DND-41 (cell line): ENCODE data around the gene SHH.
"Not testable (repeated sequence)": the region's sequence is repeated elsewhere in the genome, so short reads cannot be mapped to it uniquely, and the experiment has no call there.

Source experiments
- ATAC-seq: fragments of 200-7000 bp; cut with Tn5 transposase; 3 replicates; pipeline ENCODE4 v1.9.1; 2021; ENCODE audit warnings: low read depth; ENCODE audit not compliant: insufficient read depth
- DNase-seq: peaks from one replicate; pipeline ENCODE4 v3.0.0-alpha.2; 2020
- H2AFZ ChIP-seq: 2 replicates; pipeline ENCODE4 v1.6.0; 2012; ENCODE audit warnings: low read depth, low read length
- H3K27ac ChIP-seq: 2 replicates; pipeline ENCODE4 v1.5.1; 2012; ENCODE audit warnings: low read length, inconsistent platforms
- H3K27me3 ChIP-seq: fragments of 200-600 bp; sonication (generic); 2 replicates; pipeline ENCODE4 v1.6.0; 2012; ENCODE audit warnings: low read length, mild to moderate bottlenecking, inconsistent platforms; ENCODE audit not compliant: insufficient read depth, poor library complexity
- H3K36me3 ChIP-seq: 2 replicates; pipeline ENCODE4 v1.5.1; 2012; ENCODE audit warnings: low read length, inconsistent platforms; ENCODE audit not compliant: insufficient read depth
- H3K4me1 ChIP-seq: 2 replicates; pipeline ENCODE4 v1.5.1; 2012; ENCODE audit warnings: mild to moderate bottlenecking, low read length; ENCODE audit not compliant: insufficient read depth
- H3K4me2 ChIP-seq: 2 replicates; pipeline ENCODE4 v1.6.0; 2012; ENCODE audit warnings: mild to moderate bottlenecking, moderate library complexity, low read length, inconsistent platforms; ENCODE audit not compliant: insufficient read depth
- H3K4me3 ChIP-seq, 2 experiments: fragments of 200-600 bp in 1 of 2; shearing (Covaris generic) in 1 of 2; 2 replicates each; pipeline ENCODE4 v1.5.1; 2012 to 2016; ENCODE audit warnings: inconsistent platforms in 2 of 2, low read length in 2 of 2, mild to moderate bottlenecking in 2 of 2, low read depth in 1 of 2, moderate library complexity in 1 of 2
- H3K79me2 ChIP-seq: 2 replicates; pipeline ENCODE4 v1.6.0; 2012; ENCODE audit warnings: low read length, inconsistent platforms; ENCODE audit not compliant: insufficient read depth
- H3K9ac ChIP-seq: 2 replicates; pipeline ENCODE4 v1.6.0; 2012; ENCODE audit warnings: low read depth, mild to moderate bottlenecking, inconsistent platforms, low read length, moderate library complexity
- H3K9me3 ChIP-seq: 2 replicates; pipeline ENCODE4 v1.5.1; 2012; ENCODE audit warnings: low read length, moderate library complexity, mild to moderate bottlenecking, inconsistent platforms; ENCODE audit not compliant: insufficient read depth, severe bottlenecking
- H4K20me1 ChIP-seq: 2 replicates; pipeline ENCODE4 v1.6.0; 2012; ENCODE audit warnings: low read length; ENCODE audit not compliant: insufficient read depth
- EZH2 ChIP-seq: IDR thresholded peaks from 3 replicates; pipeline ENCODE4 v1.6.1; 2012; ENCODE audit warnings: borderline replicate concordance, low read depth, mild to moderate bottlenecking, moderate library complexity, low read length, inconsistent platforms; ENCODE audit not compliant: severe bottlenecking
- TF ChIP-seq, protein P1 (sequence below): IDR thresholded peaks from 2 replicates; pipeline ENCODE4 v1.5.1; 2012; ENCODE audit warnings: borderline replicate concordance, low read length, moderate library complexity, mild to moderate bottlenecking; ENCODE audit not compliant: poor library complexity, severe bottlenecking; ENCODE audit errors: extremely low read depth

SHH gene

GRCh38 chr7:155818820-155819168 is 6.5 kb upstream of the SHH start:
- Histone ChIP-seq H3K79me2 (no peaks in the 10 kb centered on the region), H3K9me3 (no peaks in the 10 kb centered on the region), H4K20me1 (no peaks in the 10 kb centered on the region), H3K27ac (no peak overlapping the region), H3K9ac (no peak overlapping the region), H3K4me3 (no peak overlapping the region), H3K4me1 (no peaks in the 10 kb centered on the region), H3K4me2 (no peak overlapping the region), H2AFZ (no peak overlapping the region), H3K27me3 (peaks cover 10% of the 10 kb centered on the region), H3K36me3 (no peaks in the 10 kb centered on the region)
- DNase-seq = no peak
- TF ChIP-seq, protein P1, sequence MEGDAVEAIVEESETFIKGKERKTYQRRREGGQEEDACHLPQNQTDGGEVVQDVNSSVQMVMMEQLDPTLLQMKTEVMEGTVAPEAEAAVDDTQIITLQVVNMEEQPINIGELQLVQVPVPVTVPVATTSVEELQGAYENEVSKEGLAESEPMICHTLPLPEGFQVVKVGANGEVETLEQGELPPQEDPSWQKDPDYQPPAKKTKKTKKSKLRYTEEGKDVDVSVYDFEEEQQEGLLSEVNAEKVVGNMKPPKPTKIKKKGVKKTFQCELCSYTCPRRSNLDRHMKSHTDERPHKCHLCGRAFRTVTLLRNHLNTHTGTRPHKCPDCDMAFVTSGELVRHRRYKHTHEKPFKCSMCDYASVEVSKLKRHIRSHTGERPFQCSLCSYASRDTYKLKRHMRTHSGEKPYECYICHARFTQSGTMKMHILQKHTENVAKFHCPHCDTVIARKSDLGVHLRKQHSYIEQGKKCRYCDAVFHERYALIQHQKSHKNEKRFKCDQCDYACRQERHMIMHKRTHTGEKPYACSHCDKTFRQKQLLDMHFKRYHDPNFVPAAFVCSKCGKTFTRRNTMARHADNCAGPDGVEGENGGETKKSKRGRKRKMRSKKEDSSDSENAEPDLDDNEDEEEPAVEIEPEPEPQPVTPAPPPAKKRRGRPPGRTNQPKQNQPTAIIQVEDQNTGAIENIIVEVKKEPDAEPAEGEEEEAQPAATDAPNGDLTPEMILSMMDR = no peak
- no peak for TF ChIP-seq EZH2
- ATAC-seq = no peak

- no peak for TF ChIP-seq EZH2
- TF ChIP-seq, protein P1 = no peak
- H3K27ac ChIP-seq = no peak overlapping the region
- no peak overlapping the region for H2AFZ ChIP-seq
- DNase-seq (no peak), ATAC-seq (no peak)
- H3K9me3 ChIP-seq = no peaks in the 10 kb centered on the region
- H4K20me1 ChIP-seq = no peaks in the 10 kb centered on the region
- no peak overlapping the region for H3K4me2 ChIP-seq
- H3K9ac ChIP-seq = no peak overlapping the region
- no peak overlapping the region for H3K4me3 ChIP-seq
- no peaks in the 10 kb centered on the region for H3K4me1 ChIP-seq
- H3K36me3 ChIP-seq = no peaks in the 10 kb centered on the region
- no peaks in the 10 kb centered on the region for H3K79me2 ChIP-seq
- H3K27me3 ChIP-seq = peaks cover 10% of the 10 kb centered on the region
Measured at GRCh38 chr7:155818154-155818819, 6.0 kb upstream of the SHH start.

- not testable (repeated sequence) for H3K27me3 ChIP-seq, H3K9me3 ChIP-seq, H3K4me2 ChIP-seq, ATAC-seq, H3K9ac ChIP-seq, H3K79me2 ChIP-seq, H3K36me3 ChIP-seq, H2AFZ ChIP-seq, H3K27ac ChIP-seq, H3K4me3 ChIP-seq, H4K20me1 ChIP-seq, H3K4me1 ChIP-seq
- DNase-seq = peak; percentile 15
Measured at GRCh38 chr7:155817515-155817914, 5.3 kb upstream of the SHH start.

- no peak for ATAC-seq
- no peak overlapping the region for H3K4me2 ChIP-seq
- TF ChIP-seq, protein P1 = no peak
- no peak for TF ChIP-seq EZH2
- no peak overlapping the region for H3K4me3 ChIP-seq
- H3K9me3 ChIP-seq = no peaks in the 10 kb centered on the region
- DNase-seq = no peak
- H3K79me2 ChIP-seq = no peaks in the 10 kb centered on the region
- H3K4me1 ChIP-seq = no peaks in the 10 kb centered on the region
- no peak overlapping the region for H2AFZ ChIP-seq
- H4K20me1 ChIP-seq = no peaks in the 10 kb centered on the region
- H3K36me3 ChIP-seq = no peaks in the 10 kb centered on the region
- H3K27me3 ChIP-seq = peaks cover 5% of the 10 kb centered on the region
- H3K27ac ChIP-seq = no peak overlapping the region
- no peak overlapping the region for H3K9ac ChIP-seq
Measured at GRCh38 chr7:155816996-155817395, 4.7 kb upstream of the SHH start.
